ENCODE measurements around the gene PDLIM5. TPM values are rescaled to one million over a fixed set of nuclear protein-coding genes. Genes with fewer than 3 reads are reported as not detected.
"Not testable (repeated sequence)": the region's sequence is repeated elsewhere in the genome, so short reads cannot be mapped to it uniquely, and the experiment has no call there.

The PDLIM5 gene
- total RNA-seq, 1 donor from 2014 or later, result 491 TPM

DNA sequence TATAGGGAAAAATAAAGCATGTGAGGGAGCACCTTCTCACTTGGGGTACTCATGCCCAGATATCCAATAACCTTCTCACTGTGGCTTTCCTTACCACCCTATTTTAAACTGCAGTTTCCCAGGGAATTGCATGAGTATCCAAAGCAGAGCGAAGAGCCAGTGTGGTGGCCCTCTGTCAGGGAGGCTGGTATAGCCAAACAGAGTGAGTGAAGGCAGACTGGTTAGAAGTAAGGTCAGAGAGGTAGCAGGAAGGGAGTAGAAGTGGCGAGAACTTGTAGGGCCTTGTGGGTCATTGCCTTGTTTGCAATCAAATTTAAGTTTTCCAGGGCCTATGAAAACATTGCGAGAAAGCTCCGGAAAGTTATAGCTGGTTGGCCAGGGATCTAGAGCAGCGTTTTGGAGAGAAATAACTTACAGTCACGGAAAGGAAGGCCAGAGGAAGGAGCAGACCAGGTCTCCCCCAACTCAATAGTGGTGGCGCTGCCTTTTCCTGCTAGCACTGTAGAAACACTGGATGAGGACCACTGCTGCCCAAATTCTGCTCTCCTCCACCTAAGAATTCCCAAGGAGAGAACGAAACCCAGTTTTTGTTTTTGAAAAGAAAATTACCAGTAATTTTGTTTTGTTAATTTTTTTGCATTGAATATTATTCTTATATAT lies 77.2 kb downstream of the PDLIM5 start:
- DNase-seq, result no peak

DNA sequence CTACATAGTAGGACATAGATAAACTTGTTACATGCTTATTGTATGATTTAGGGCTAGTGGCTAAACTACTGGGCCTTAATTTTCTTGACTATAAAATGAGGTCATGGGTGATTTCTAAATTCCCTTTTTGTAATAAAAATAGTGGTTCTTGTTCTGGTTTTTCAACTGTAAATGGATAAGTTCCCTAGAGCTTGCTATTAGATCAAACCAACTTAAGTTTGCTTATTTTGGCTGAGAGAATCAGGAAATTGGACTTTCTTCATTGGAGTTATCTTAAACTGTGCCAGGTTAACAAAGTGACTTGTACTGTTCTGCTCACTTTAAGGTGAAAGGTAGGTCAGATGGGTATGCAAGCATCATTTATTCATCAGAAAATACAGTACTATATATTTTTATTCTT lies 78.3 kb downstream of the PDLIM5 start:
- no peak for DNase-seq

DNA sequence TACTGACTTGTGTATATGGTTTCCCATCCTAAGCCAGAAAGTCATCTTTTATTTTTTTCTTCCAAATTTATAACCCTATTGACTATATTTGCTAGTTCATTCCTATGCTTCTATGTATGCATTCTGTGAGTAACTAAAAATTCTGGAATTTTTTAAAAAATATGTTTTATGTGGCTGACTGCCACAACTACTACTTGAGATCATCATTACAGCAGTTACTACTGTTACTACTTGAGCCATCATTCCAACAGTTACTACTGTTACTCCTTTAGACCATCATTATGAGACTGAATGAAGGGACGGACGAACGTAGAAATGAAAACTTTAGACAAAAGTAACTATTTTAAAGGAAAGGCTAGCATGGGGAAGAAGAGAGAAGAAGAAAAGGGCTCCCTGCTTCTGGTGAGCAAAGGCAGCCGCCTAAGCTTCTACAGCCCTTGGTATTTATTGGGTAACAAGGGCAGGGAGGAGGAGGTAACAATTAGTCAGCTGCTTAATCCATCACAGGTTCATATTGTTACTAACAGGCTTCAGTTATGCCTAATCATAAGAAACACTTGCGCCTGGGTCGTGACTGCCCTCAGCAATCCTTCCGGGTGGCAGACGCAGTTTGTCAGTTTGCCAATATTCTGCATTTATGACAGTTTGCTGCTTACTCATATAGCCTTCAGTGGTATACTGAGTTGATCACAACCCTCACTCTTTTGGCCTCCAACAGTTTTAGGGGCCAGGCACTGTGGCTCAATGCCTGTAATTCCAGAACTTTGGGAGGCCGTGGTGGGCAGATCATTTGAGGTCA lies 80.4 kb downstream of the PDLIM5 start:
- DNase-seq, result no peak

DNA sequence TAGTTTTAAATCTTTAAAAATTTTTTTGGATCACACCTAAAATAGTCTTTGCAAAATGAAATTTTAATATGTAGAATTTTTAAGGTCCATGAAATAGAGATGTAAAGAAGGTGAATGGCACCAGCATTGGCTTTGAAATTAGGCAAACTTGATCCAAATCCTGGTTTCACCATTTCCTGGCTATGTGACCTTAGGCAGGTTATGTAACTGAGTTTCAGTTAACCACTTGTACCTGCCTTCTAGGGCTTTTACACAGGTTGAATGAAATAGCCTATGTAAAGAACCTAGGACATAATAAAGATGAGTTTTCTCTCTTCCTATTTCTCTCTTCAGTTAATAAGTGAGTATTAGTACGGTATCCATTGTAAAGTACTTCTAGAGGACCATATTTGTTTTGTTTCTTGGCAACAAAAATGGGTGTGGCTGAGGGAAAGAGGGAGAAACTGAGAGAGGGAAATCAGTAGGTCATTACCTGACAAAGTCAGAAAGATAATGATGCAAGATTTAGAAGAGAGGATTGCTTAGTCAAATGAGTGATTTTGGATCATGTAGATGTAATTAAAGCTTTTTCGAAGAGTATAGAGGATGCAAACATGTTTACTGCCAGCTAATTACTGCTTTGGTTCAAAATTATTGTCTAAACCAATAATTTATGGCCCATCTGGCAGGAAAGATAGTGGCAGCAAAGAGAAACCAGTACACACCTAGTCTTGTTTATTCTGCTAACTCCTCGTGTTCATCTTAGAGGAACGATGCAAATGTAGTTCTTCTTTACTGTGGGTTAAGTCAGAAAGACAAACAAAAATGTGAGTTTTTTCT lies 81.9 kb downstream of the PDLIM5 start:
- no peak for DNase-seq

DNA sequence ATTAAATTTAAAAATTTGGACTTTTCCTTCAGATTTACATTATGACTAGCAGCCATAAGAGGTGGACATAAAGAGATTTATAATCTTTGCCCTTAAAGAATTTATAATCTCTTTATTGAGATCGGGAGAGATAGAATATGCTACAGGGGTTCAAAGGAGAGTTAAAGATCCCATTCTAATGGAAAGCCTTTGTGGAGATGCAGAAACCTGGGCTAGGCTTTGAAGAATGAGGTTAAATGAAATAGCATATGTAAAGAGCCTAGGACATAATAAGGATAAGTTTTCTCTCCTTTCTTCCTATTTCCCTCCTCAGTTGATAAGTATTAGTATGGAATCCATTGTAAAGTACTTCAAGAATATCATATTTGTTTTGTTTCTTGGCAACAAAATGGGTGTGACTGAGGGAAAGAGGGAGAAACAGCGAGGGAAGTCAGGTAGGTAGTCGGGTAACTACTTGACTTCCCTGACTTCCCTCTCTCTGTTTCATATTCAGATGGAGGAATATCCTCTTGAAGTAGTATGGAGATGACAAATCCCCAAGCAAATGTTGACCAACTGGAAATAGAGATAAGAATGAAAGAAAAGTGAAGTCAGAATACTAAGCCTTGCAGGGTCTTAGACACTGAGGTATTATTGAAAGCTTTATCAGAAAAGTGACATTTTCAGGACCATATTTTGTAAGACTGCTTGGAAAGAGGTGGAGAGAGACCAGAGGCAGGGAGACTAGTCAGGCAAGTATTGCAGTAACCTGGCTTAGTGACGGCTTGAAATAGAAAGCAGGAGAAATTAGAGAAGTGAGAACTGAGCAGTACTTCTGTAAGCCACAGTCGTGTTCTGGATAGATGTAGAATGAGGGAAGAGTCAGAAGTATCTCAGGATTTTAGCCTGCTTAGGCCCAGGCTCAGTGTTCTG lies 82.9 kb downstream of the PDLIM5 start:
- no peak for DNase-seq

DNA sequence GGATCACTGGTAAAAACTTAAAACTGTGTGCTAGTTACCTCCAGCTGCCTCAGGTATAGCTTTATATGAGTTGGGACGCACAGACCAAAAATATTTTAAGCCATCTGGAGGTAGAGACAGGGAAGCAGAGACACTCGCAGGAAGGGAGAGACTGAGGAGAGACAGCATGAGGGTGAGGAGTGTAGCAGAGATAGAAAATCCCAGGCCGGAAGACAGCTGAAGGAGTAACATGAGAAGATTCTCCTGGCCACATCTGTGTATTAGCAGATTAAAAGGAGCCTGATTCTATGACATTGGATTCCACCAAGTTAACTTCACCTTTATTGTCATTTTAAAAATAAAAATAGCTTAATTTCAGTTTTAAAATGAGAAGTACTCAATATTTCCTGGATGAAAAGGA lies 84.3 kb downstream of the PDLIM5 start:
- DNase-seq, result peak; percentile 37

DNA sequence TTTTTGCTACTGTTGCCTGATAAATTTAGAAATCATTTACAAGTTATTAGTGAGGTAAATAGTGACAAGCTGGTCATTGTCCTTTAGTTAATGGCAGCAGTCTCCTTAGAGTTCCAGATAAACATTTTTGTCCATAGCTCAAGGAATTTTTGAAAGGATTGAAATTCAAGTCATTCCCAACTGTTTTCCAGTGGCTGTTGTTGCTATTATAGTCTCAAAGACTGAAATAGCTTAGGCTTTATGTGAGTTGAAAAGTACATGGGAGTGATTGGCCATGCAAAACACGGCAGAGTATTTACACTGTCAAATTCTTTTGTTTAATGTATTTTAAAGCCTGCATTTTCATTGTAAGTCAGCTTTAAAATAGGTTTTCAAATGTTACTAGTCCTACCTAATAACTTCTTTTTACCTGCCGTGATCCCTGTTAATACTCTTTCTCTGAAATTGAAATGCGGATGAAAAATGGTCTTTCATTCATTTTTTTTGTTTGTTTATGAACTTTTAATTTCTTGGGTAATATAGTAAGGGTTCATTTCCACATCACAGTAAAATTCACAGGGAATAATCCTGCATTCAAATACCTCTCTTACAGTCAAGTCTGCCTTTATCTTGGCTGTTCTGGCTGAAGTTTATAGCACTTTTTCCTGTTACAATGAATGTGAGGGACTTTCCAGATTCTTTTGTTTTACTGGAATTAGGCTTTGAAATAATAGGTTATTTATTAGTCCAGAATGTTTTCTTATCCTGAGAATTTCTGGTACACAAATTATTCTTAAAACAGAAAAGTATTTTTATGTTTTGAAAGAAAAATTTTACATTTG lies 85.1 kb downstream of the PDLIM5 start:
- no peak for DNase-seq

DNA sequence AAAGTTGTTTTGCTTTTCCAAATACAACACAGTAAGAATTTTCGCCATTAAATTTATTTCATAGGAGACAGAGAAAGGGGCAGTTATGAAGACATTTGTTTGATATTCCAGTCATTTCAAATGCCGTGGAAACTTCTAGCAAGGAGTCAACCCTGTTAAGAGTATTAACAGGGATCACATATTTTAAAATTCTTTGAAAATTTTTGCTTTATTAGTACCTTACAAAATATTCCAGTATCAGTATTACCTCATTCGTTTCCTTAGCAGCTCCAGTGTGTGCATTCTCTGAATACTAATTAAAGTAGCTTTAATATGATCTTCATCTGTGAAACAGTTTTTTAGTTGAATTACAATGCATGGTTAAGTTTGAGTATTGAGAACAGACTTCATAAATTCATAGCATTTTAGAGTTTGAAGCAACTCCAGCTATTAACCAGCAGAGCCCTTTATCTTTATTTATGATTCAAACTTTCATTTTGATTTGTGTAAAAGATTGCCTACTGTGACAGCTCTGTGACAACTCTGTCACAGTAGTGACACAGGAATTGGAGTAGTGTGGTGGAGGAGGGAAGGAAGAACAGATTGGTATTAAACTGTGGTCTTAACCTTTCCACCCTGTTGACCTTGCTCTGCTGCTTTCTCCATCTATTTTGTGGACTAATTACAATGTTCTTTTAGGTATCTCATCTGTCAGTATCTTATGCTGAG lies 86.3 kb downstream of the PDLIM5 start:
- DNase-seq, result no peak

DNA sequence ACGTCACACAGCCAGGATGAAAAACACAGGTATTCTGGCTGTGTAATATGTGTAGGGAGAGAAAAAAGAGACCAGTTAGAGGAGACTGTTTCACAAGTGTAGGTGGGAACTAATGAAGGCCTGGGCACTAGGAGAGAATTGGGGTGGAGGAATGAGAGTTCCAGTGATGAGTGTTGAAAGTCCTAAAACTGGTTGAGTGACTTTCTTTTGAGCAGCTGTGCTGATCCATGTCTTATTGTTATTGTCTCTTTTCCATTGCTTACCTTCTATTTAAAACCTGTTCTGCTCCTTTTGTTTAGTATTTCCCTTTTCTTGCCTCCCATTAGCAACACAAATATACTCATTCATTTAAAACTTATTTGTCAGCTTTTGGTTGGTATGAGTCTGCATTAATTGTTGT lies 88.7 kb downstream of the PDLIM5 start:
- peak; percentile 51 for DNase-seq

DNA sequence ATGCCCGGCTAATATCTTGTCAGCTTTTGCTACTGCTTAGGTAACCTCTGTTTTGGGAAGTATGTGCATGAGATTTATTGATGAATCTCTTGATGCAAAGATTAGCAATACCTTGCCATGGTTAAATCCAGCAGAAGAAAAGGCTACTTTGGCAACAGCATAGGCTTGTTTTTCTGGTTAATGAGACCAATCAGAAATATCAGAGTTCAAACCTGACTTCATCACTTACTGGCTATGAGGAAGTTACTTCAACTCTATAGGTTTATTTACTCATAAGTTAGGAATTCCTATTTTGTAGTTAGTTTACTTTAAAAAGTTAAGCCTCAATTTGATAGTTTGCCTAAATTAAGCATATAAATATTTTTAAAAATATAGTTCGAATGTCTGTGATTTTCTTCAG lies 93.1 kb downstream of the PDLIM5 start:
- no peak for DNase-seq

DNA sequence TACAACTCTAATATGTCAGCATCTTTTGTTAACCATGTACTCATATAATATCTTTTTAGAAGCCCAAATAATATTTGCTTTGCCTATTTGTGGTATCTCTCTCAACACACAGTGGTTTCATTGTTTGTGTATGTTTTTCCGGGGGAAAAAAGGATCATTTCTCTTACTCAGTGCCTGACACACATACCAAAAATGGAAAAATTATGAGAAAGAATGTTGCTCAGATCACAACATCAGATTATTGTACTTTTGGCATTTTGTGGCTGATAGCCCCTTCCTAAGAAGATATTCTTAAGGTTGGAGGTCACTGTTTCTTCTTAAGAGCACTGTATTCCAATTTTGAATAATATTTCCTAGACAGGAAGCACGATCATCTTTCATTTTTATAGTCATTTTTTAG lies 93.6 kb downstream of the PDLIM5 start:
- no peak for DNase-seq

DNA sequence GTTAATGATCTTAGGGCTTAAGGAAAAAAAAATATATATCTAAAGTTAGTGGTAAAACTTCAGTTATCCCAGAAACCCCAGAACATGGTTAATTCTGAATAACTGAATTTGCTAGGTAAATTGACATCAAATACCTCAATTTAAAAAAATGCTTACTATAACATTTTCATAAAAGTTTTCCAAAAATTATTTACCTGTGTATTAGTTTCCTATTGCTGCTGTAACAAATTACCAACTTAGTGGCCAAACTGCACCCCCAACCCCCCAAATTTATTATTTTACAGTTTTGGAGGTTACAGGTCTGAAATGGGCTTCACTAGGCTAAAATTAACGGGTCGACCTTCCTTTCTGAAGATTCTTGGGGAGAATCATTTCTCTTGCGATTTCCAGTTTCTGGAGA lies 95.2 kb downstream of the PDLIM5 start:
- no peak for DNase-seq

DNA sequence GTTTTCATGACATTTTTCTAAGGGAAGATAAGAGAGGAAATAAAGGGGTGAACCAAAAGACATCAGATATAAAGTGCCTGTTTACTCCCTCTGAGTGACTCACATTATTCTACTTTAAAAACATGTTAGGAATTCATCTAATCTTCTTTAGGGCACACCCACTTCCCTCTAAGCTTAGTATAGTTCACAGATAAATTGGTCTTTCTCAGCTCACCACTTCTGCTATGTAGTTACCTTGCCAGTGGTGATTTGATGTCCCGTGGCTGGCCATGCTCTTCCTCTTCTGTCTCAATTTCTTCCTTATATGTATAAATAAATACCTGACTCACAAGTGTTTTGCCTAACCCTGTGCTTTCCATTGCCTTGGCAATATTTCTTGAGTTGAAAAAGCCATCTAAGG lies 96.8 kb downstream of the PDLIM5 start:
- DNase-seq, result no peak

DNA sequence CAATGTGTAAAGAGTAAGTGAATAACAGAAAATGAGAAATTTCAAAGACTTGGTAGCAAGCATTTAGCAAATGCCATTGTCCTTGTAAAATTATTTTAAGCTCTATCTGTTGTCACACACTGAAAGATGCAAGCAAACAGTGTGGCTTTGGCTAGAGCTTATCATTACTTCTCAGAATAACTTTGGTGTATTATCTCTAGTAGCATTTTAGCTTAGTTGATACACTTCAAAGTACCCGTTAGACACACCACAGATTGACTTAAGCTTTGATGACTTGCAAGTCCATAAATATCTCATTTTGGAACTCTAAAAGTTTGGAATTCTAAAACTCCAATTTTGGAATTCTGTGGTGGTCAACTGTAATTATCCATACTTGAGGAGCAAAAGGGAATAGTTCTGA lies 98.6 kb downstream of the PDLIM5 start:
- no peak for DNase-seq

DNA sequence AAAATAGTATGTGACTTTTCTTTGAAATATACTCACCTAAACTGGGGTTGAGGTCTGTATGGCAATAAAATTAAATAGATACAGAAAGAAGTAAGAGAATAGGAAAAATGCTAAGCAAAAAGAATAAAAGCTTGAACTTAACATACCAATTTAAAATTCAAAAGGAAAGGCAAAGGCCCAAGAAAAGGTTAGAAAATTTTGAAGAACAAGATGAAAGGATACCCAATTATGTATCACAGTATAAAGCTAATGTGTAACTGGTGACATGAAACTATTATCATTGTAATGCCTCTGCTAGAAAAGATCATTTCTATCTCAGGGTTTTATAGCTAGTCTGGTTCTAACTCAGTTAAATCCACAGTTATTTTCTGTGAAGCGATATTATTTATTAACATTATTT lies 99.1 kb downstream of the PDLIM5 start:
- DNase-seq, result no peak

DNA sequence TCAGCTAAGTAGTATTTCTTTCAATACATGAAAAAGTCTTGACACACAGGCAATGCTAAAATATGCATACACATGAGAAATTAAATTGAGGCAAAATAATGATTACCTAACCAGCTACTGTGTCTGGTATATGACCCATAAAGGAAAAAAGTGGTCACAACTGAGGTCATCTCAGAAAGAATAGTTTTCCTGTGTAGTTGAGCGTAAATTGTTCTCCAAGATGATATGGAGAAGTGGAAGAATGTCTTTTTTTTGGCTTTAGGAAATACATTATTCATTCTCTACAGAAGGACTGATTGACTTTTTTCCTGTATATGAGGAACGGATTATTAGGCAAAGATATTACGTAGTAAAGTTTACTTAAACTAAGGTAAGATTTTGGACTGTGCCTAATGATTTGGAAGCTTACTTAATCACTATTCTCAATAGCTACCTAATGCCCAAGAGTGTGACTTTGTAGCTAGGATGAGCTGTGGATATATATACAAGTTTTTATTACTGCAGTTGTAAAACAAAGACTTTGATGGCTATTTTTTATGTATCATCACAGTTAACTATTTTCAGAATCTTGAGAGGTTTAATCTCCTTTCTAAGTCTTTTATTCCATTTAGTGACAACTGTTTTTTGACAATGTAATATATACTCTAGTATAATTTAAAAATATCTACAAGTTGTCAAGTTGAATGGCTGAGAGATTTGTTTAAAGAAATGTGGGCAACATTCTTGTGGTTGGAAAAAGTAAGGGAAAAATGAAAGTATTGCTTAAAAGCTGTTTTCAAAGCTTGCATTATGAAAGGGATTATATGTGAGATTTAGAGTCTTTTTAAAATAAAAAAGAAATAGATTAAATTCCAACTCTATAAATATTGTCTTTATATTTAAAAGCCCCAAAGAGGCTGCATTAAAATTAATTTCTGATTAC lies 100.2 kb downstream of the PDLIM5 start:
- DNase-seq, result no peak

DNA sequence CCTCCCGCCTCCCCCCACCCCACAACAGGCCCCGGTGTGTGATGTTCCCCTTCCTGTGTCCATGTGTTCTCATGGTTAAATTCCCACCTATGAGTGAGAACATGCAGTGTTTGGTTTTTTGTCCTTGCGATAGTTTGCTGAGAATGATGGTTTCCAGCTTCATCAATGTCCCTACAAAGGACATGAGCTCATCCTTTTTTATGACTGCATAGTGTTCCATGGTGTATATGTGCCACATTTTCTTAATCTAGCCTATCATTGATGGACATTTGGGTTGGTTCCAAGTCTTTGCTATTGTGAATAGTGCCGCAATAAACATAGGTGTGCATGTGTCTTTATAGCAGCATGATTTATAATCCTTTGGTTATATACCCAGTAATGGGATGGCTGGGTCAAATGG lies 104.3 kb downstream of the PDLIM5 start:
- DNase-seq, result not testable (repeated sequence)

DNA sequence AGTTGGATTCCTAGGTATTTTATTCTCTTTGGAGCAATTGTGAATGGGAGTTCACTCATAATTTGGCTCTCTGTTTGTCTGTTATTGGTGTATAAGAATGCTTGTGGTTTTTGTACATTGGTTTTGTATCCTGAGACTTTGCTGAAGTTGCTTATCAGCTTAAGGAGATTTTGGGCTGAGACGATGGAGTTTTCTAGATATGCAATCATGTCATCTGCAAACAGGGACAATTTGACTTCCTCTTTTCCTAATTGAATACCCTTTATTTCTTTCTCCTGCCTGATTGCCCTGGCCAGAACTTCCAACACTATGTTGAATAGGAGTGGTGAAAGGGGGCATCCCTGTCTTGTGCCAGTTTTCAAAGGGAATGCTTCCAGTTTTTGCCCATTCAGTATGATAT lies 105.9 kb downstream of the PDLIM5 start:
- DNase-seq, result not testable (repeated sequence)

DNA sequence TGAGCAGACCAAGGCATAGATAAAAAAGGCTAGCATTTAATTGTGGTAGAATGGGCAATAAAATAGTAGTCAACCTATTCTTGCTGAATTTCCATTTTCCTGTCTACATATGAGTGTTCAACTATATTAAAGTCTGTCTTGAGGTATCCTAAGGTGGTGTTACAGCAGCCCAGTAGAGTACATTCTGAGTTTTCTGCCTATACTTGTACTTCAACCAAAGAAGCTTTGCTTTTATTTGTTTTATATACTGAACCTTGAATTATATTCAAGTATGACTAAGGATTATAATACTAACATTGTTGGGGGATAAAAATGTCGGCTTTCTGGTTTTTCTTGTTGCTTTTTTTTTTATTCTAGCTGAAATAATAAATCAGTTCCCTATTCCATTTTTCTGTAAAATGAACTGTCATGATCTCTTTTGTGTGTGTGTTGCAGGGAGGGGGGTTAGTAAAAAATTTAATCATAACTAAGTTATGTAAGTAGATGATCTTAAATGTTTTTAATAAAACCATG lies 106.7 kb downstream of the PDLIM5 start:
- peak; percentile 52 for DNase-seq
